ENCODE measurements around the gene NEU4. TPM values are rescaled to one million over a fixed set of nuclear protein-coding genes. Genes with fewer than 3 reads are reported as not detected.

Gene NEU4
- total and polyA plus RNA-seq, 9 of the 15 experiments (the other 6 are each of a cell fraction or from before 2014, with no cell fraction given) = 0.01 to 0.40 TPM; not detected in 7

DNA sequence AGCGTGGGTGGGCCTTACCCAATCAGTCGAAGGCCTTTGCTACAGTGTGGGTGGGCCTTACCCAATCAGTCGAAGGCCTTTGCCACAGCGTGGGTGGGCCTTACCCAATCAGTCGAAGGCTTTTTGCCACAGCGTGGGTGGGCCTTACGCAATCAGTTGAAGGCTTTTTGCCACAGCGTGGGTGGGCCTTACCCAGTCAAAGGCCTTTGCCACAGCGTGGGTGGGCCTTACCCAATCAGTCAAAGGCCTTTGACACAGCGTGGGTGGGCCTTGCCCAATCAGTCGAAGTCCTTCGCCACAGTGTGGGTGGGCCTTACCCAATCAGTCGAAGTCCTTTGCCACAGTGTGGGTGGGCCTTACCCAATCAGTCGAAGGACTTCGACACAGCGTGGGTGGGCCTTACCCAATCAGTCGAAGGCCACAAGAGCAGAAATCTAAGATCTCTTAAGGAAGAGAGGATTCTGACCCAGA, 48.7 kb upstream of the NEU4 start:
- POLR2A ChIA-PET = no interaction called here
- no peaks in the 10 kb centered on the region for H3K9me3 ChIP-seq (replicated peaks; ENCODE audit: control insufficient read depth, insufficient read depth, low read depth, low read length)
- no peaks in the 10 kb centered on the region for H4K20me1 ChIP-seq (replicated peaks; ENCODE audit: control insufficient read depth, insufficient read depth, low read length)
- no peaks in the 10 kb centered on the region for H3K9me1 ChIP-seq (ENCODE audit: control insufficient read depth, insufficient read depth, low read length)
- DNase-seq (ENCODE audit: extremely low read depth in 1 of 4, low spot score in 3 of 4) (no peak), ATAC-seq (no peak), FAIRE-seq (no peak)
- intact Hi-C loops (cut with micrococcal nuclease) (no loop called here), in situ Hi-C loops (cut with MboI) (no loop called here)
- no peak overlapping the region for H3K27ac ChIP-seq (ENCODE audit: extremely low read depth, low read depth, low read length)
- no peak overlapping the region for H2AFZ ChIP-seq (ENCODE audit: low read depth, low read length)
- H3K4me2 ChIP-seq (ENCODE audit: insufficient read depth, low read length) = no peak overlapping the region
- H3K4me1 ChIP-seq (replicated peaks in 1 of 2; ENCODE audit: control insufficient read depth in 2 of 2, insufficient read depth in 2 of 2, low read length in 2 of 2) = peaks cover 13 to 23% of the 10 kb centered on the region in 2 experiments
- no TSS peak for BruUV-seq (replicated peaks)
- H3K27me3 ChIP-seq (ENCODE audit: control insufficient read depth in 2 of 2, insufficient read depth in 2 of 2, low read length in 2 of 2) = no peaks in the 10 kb centered on the region
- H3K36me3 ChIP-seq (ENCODE audit: control insufficient read depth, insufficient read depth, low read length) = peaks cover 47% of the 10 kb centered on the region; the same call in 2 of the 3 replicates
- no peak overlapping the region for H3K4me3 ChIP-seq
- no peak overlapping the region for H3K9ac ChIP-seq (ENCODE audit: insufficient read depth in 1 of 2, low read depth in 2 of 2, low read length in 2 of 2)
- CTCF ChIA-PET (ENCODE audit: low intra/inter-chr PET ratio) = no interaction called here
- H3K79me2 ChIP-seq (ENCODE audit: control insufficient read depth, insufficient read depth, low read length) = no peaks in the 10 kb centered on the region
- WGBS (ENCODE audit: insufficient coverage, low coverage, missing lambda C conversion rate) = 98% methylated on average over 9 of the region's 17 CpGs
- TF ChIP-seq ATF6 (CRISPR knock-in tag; IDR thresholded peaks at IDR 0.05) = no peak
- TF ChIP-seq GATA2 (CRISPR knock-in tag; IDR thresholded peaks at IDR 0.05) = no peak
- no peak for TF ChIP-seq RHOXF2B (CRISPR knock-in tag; conservative IDR thresholded peaks at IDR 0.05)
- TF ChIP-seq MGA (IDR thresholded peaks at IDR 0.05) = no peak
- TF ChIP-seq FOS (IDR thresholded peaks at IDR 0.05; ENCODE audit: extremely low read depth, insufficient read length) = no peak
- TF ChIP-seq, protein P1, sequence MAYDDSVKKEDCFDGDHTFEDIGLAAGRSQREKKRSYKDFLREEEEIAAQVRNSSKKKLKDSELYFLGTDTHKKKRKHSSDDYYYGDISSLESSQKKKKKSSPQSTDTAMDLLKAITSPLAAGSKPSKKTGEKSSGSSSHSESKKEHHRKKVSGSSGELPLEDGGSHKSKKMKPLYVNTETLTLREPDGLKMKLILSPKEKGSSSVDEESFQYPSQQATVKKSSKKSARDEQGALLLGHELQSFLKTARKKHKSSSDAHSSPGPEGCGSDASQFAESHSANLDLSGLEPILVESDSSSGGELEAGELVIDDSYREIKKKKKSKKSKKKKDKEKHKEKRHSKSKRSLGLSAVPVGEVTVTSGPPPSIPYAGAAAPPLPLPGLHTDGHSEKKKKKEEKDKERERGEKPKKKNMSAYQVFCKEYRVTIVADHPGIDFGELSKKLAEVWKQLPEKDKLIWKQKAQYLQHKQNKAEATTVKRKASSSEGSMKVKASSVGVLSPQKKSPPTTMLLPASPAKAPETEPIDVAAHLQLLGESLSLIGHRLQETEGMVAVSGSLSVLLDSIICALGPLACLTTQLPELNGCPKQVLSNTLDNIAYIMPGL (CRISPR knock-in tag; IDR thresholded peaks at IDR 0.05) = no peak
- TF ChIP-seq ZNF668 (CRISPR knock-in tag; IDR thresholded peaks at IDR 0.05) = no peak
- no peak for TF ChIP-seq NFE2 (IDR thresholded peaks at IDR 0.05; ENCODE audit: low read depth)

Data from K562 (cell line).